Measurements from ENCODE around the gene ZMAT5. TPM values are rescaled to one million over a fixed set of nuclear protein-coding genes. Genes with fewer than 3 reads are reported as not detected.

The ZMAT5 gene, protein sequence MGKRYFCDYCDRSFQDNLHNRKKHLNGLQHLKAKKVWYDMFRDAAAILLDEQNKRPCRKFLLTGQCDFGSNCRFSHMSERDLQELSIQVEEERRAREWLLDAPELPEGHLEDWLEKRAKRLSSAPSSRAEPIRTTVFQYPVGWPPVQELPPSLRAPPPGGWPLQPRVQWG
- 15.1 and 15.6 TPM in 2 replicates for total RNA-seq

DNA sequence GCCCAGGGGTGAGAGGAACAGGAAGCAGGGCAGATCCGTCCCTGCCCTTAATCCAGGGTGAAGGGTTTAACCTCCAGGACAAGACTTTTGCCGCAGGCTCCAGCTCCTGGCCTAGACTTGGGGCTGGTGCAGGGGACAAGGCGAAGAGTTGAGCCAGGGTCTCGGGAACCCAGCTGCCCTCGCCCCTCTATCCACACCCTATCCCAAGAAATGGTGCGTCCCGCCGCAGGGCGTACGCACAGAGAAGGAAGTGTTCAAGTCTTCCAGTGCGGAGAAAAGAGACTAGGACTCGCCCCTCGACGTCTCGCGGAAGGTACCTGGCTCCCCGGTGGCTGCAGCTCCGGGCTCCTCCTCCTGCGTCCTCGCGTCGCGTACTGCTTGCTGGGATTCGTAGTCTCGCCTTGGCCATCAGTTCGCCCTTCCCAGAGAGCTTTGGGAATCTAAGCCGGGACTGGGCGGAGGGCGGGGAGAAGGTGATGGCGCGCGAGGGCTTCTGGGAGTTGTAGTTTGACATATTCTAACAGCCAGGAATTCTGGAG lies at the start of gene ZMAT5:
TSS of gene ZMAT5 (minus strand) at position 376 of the 539 bp plus-strand sequence. CDS start 18,463 bp downstream, outside the sequence.

GRCh38 chr22:29767171-29768051 lies 604 bp upstream of the ZMAT5 start, which contains the start of gene UQCR10:
Gene UQCR10 (plus strand): TSS chr22:29767369. CDS start chr22:29767399, 30 bp downstream.

DNA sequence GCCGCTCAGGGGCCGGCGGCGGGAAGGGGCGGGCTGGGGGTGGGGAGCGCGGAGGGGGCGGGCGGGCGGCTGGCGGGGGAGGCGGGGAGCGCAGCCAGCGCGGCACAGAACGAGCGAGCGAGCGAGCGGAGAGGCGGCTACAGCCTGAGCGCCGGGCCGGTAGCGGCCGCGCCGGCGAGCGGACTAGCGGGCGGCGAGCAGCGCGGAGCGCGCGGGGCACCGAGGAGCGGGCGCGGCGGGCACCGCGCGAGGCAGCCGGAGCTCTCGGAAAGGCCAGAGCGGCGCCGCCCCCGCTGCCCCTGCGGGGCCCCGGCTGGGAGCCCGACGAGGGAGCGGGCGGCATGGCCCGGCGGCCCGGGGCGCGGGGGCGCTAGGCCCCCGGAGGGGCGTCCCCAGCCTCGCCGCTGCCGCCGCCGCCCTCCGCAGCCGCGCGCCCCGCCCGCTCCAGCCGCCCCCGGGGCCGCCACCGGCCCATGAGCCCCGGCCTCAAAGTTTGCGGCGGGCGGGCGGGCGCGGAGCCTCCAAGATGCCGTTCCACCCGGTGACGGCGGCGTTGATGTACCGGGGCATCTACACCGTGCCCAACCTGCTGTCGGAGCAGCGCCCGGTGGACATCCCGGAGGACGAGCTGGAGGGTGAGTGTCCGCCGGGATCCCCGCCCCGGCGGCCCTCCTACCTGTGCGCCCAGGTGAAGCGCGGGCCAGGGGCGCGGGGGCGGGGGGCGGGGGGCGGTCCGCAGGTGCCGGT lies 46.7 kb downstream of the ZMAT5 start, which contains the start of gene CABP7:
TSS of gene CABP7 (plus strand) at position 105 of the 747 bp plus-strand sequence. CDS start at position 527, 422 bp downstream.

Other genes starting within 250 kb of the ZMAT5 start
- 28.8 and 37.9 TPM in 2 replicates for gene THOC5, start 213.2 kb downstream of the ZMAT5 start, total RNA-seq
- gene NIPSNAP1, start 185.9 kb downstream of the ZMAT5 start, total RNA-seq: 25.2 and 26.4 TPM in 2 replicates
- gene NF2, start 163.4 kb downstream of the ZMAT5 start, total RNA-seq: 34.0 and 37.1 TPM in 2 replicates
- not detected in 2 replicates for gene CABP7, start 47.0 kb downstream of the ZMAT5 start, total RNA-seq
- gene UQCR10, start 362 bp upstream of the ZMAT5 start, total RNA-seq: 59.5 and 62.0 TPM in 2 replicates
- gene ASCC2, start 71.3 kb upstream of the ZMAT5 start, total RNA-seq: 16.4 and 20.3 TPM in 2 replicates
- 29.6 and 31.5 TPM in 2 replicates for gene MTMR3, start 116.2 kb upstream of the ZMAT5 start, total RNA-seq